HepG2 (cell line): Measurements from ENCODE around the gene SETD1B. TPM values are rescaled to one million over a fixed set of nuclear protein-coding genes. Genes with fewer than 3 reads are reported as not detected.

Experiments used
- ATAC-seq: fragments of 200-7000 bp; cut with Tn5 transposase; 3 replicates; pipeline ENCODE4 v1.9.1; 2020; ENCODE audit warnings: mild to moderate bottlenecking, moderate library complexity
- BruUV-seq: library from RNA; stranded (reverse); fragments of 400-500 nt; replicated peaks from 2 replicates; lab custom pipeline; 2021; lab: Mats Ljungman, UMichigan
- CTCF ChIA-PET: fragments of 300-600 bp; formaldehyde crosslinking; extraction: SDS; loops from one replicate; lab custom pipeline; 2021; ENCODE audit warnings: low total read pairs, inconsistent platforms, low intra/inter-chr PET ratio; lab: Yijun Ruan, JAX
- POLR2A ChIA-PET: fragments of 350-600 bp; sonication (Branson Sonifier 250); formaldehyde crosslinking; loops from one replicate; lab custom pipeline; 2020; ENCODE audit warnings: antibody characterized with exemption, inconsistent platforms; lab: Yijun Ruan, JAX
- DNase-seq: peaks from one replicate; pipeline ENCODE4 v3.0.0-alpha.2; 2015; ENCODE audit warnings: low spot score
- FAIRE-seq: peaks from 3 replicates; lab custom pipeline; 2011; peaks lifted over from hg19 to GRCh38; lab: Jason Lieb, UNC
- H2AFZ ChIP-seq: one replicate; pipeline ENCODE4 v1.6.1; 2011; ENCODE audit warnings: low read length, inconsistent platforms
- H3K27ac ChIP-seq: fragments of 300-600 bp; 3 replicates; pipeline ENCODE4 v1.8.0; 2011; ENCODE audit warnings: mixed run types, mild to moderate bottlenecking, mixed read lengths, low read length, inconsistent platforms; ENCODE audit not compliant: insufficient read depth; ENCODE audit errors: extremely low read length
- H3K27me3 ChIP-seq, 2 experiments: fragments of 200-600 bp in 1 of 2; 2 replicates in 1 of 2; 3 replicates in 1 of 2; pipeline versions ENCODE4 v1.6.0 to v1.8.0; 2011; ENCODE audit warnings: low read length in 2 of 2, mild to moderate bottlenecking in 2 of 2, moderate library complexity in 2 of 2, inconsistent platforms in 1 of 2; ENCODE audit not compliant: insufficient read depth in 2 of 2, control insufficient read depth in 1 of 2
- H3K36me3 ChIP-seq, 2 experiments: fragments of 200-600 bp in 1 of 2; replicated peaks in 1 of 2; 2 replicates in 1 of 2; 3 replicates in 1 of 2; pipeline versions ENCODE4 v1.5.1 to v1.8.0; 2011; ENCODE audit warnings: low read length in 2 of 2, inconsistent platforms in 1 of 2; ENCODE audit not compliant: insufficient read depth in 2 of 2, control insufficient read depth in 1 of 2
- H3K4me1 ChIP-seq: 2 replicates; pipeline ENCODE4 v1.5.1; 2012; ENCODE audit warnings: low read length, inconsistent platforms; ENCODE audit not compliant: insufficient read depth
- H3K4me2 ChIP-seq: 2 replicates; pipeline ENCODE4 v1.6.0; 2011; ENCODE audit warnings: low read depth, low read length, inconsistent platforms
- H3K4me3 ChIP-seq, 3 experiments: fragments of 200-600 bp in 1 of 3; sonication (generic), shearing (Covaris generic) in 1 of 3; replicated peaks in 1 of 3; 2 replicates each; pipeline ENCODE4 v1.5.1; 2011 to 2016; ENCODE audit warnings: low read length in 3 of 3, inconsistent platforms in 2 of 3, low read depth in 2 of 3, mild to moderate bottlenecking in 2 of 3, control low read depth in 1 of 3, mixed read lengths in 1 of 3; ENCODE audit not compliant: insufficient read depth in 1 of 3
- H3K79me2 ChIP-seq: one replicate; pipeline ENCODE4 v1.6.1; 2011; ENCODE audit warnings: low read length, inconsistent platforms; ENCODE audit not compliant: insufficient read depth
- H3K9ac ChIP-seq: 2 replicates; pipeline ENCODE4 v1.6.0; 2011; ENCODE audit warnings: mild to moderate bottlenecking, low read depth, low read length, inconsistent platforms; ENCODE audit not compliant: insufficient read depth
- H3K9me3 ChIP-seq: 2 replicates; pipeline ENCODE4 v1.5.1; 2012; ENCODE audit warnings: mild to moderate bottlenecking, low read length
- H4K20me1 ChIP-seq: 2 replicates; pipeline ENCODE4 v1.6.0; 2011; ENCODE audit warnings: inconsistent platforms, mild to moderate bottlenecking, low read length, moderate library complexity; ENCODE audit not compliant: insufficient read depth
- AKAP8 ChIP-seq: sonication (generic); formaldehyde crosslinking; IDR thresholded peaks from 2 replicates; pipeline ENCODE4 v1.5.1; 2020; ENCODE audit warnings: mild to moderate bottlenecking, missing genetic modification reagents
- BCL6 ChIP-seq: IDR thresholded peaks from 2 replicates; pipeline ENCODE4 v1.6.1; 2016; ENCODE audit warnings: missing genetic modification reagents, missing compliant biosample characterization
- CREM ChIP-seq, 2 experiments: sonication (generic) in 1 of 2; formaldehyde crosslinking in 1 of 2; IDR thresholded peaks; 2 replicates each; pipeline versions ENCODE4 v1.4.0 to v1.6.1; 2016 to 2020; ENCODE audit warnings: antibody characterized with exemption in 1 of 2, mild to moderate bottlenecking in 1 of 2, missing genetic modification reagents in 1 of 2
- DZIP1 ChIP-seq: sonication (generic); formaldehyde crosslinking; IDR thresholded peaks from 2 replicates; pipeline ENCODE4 v1.5.0; 2020; ENCODE audit warnings: mild to moderate bottlenecking, missing genetic modification reagents
- KLF9 ChIP-seq: IDR thresholded peaks from 2 replicates; pipeline ENCODE4 v1.6.1; 2016; ENCODE audit warnings: low read depth
- MED1 ChIP-seq: sonication (generic); formaldehyde crosslinking; IDR thresholded peaks from 2 replicates; pipeline ENCODE4 v1.4.0; 2020; ENCODE audit warnings: missing genetic modification reagents
- MTA1 ChIP-seq: sonication (generic); formaldehyde crosslinking; IDR thresholded peaks from 2 replicates; pipeline ENCODE4 v1.4.0; 2020; ENCODE audit warnings: missing genetic modification reagents, mild to moderate bottlenecking, borderline replicate concordance
- PRMT3 ChIP-seq: sonication (generic); formaldehyde crosslinking; IDR thresholded peaks from 2 replicates; pipeline ENCODE4 v1.8.1; 2022; ENCODE audit warnings: low read depth, mild to moderate bottlenecking, moderate library complexity, missing genetic modification reagents, borderline replicate concordance
- SAFB2 ChIP-seq: sonication (generic); formaldehyde crosslinking; IDR thresholded peaks from 2 replicates; pipeline ENCODE4 v1.5.1; 2020; ENCODE audit warnings: missing genetic modification reagents, low read depth, mild to moderate bottlenecking, borderline replicate concordance
- SKI ChIP-seq: fragments of 450-650 bp; IDR thresholded peaks from one replicate; pipeline ENCODE4 v1.6.1; 2018; ENCODE audit warnings: mild to moderate bottlenecking; ENCODE audit not compliant: partially characterized antibody
- SRY ChIP-seq: sonication (generic); formaldehyde crosslinking; IDR thresholded peaks from 2 replicates; pipeline ENCODE4 v1.8.0; 2022; ENCODE audit warnings: mild to moderate bottlenecking, missing genetic modification reagents
- SUZ12 ChIP-seq: fragments of 150-350 bp; IDR thresholded peaks from 2 replicates; pipeline ENCODE4 v1.6.1; 2014; ENCODE audit warnings: low read depth, low read length
- ZBTB3 ChIP-seq: sonication (generic); formaldehyde crosslinking; IDR thresholded peaks from 2 replicates; pipeline ENCODE4 v1.4.0; 2020; ENCODE audit warnings: low read depth, mild to moderate bottlenecking, moderate library complexity, missing genetic modification reagents, borderline replicate concordance
- ZBTB43 ChIP-seq: sonication (generic); formaldehyde crosslinking; conservative IDR thresholded peaks from 2 replicates; pipeline ENCODE4 v1.4.0; 2020; ENCODE audit warnings: missing genetic modification reagents
- ZBTB7A ChIP-seq: sonication (generic); formaldehyde crosslinking; IDR thresholded peaks from 2 replicates; pipeline ENCODE4 v1.8.0; 2022; ENCODE audit warnings: mild to moderate bottlenecking, missing genetic modification reagents
- ZNF331 ChIP-seq: sonication (generic); formaldehyde crosslinking; IDR thresholded peaks from 2 replicates; pipeline ENCODE4 v1.4.0; 2020; ENCODE audit warnings: missing genetic modification reagents
- ZNF501 ChIP-seq: sonication (generic); formaldehyde crosslinking; IDR thresholded peaks from 2 replicates; pipeline ENCODE4 v1.5.1; 2020; ENCODE audit warnings: mild to moderate bottlenecking, moderate library complexity, missing genetic modification reagents
- ZNF550 ChIP-seq: sonication (generic); formaldehyde crosslinking; IDR thresholded peaks from 2 replicates; pipeline ENCODE4 v1.4.0; 2020; ENCODE audit warnings: mild to moderate bottlenecking, missing genetic modification reagents, borderline replicate concordance
- ZNF558 ChIP-seq: sonication (generic); formaldehyde crosslinking; IDR thresholded peaks from 2 replicates; pipeline ENCODE4 v1.9.0; 2022; ENCODE audit warnings: mild to moderate bottlenecking, missing genetic modification reagents, borderline replicate concordance
- ZNF567 ChIP-seq: sonication (generic); formaldehyde crosslinking; IDR thresholded peaks from 2 replicates; pipeline ENCODE4 v1.8.1; 2023; ENCODE audit warnings: mild to moderate bottlenecking, missing genetic modification reagents, borderline replicate concordance
- ZNF781 ChIP-seq: sonication (generic); formaldehyde crosslinking; IDR thresholded peaks from 2 replicates; pipeline ENCODE4 v1.5.1; 2020; ENCODE audit warnings: borderline replicate concordance, mild to moderate bottlenecking, missing genetic modification reagents; ENCODE audit errors: not compliant biosample characterization
- WGBS: methylation state at CpG from one replicate; pipeline ENCODE4 v1.1.6; 2017; ENCODE audit warnings: low lambda C conversion rate; 5-methylcytosine and 5-hydroxymethylcytosine counted together
- in situ Hi-C: cut with HindIII; loops from 2 replicates; pipeline ENCODE4 v1.10.0; 2017; ENCODE audit warnings: low pct_unique_long_range_greater_than_20kb; ENCODE audit not compliant: extremely low pct_ligation_motif_present
- intact Hi-C: fragments of 100-400 bp; cut with micrococcal nuclease; formaldehyde crosslinking; loops from one replicate; pipeline ENCODE4 v1.10.0; 2022; ENCODE audit not compliant: unreplicated experiment
- polyA plus RNA-seq, 8 experiments: library from polyadenylated mRNA; depleted of rRNA in 3 of 8; stranded (reverse) in 7 of 8; unstranded in 1 of 8; fragments of >200 nt; fragmentation: Illumina TruSeq in 4 of 8; extraction: Trizol in 4 of 8; gene quantifications; 2 replicates each; pipeline versions ENCODE4 v1.2.1 to v1.2.3, GENCODE V29; 2011 to 2016; ENCODE audit warnings: low read depth in 4 of 8, missing spikeins in 1 of 8, mixed read lengths in 1 of 8; ENCODE audit not compliant: insufficient read depth in 1 of 8
- total RNA-seq, 5 experiments: library from RNA; depleted of rRNA; stranded (reverse); fragments of >200 nt; fragmentation: Illumina TruSeq; extraction: Trizol; gene quantifications; 2 replicates each; pipeline ENCODE4 v1.2.3, GENCODE V29; 2016; ENCODE audit warnings: low read depth in 1 of 5

Gene SETD1B
- total and polyA plus RNA-seq, 2 of the 13 experiments (the other 11 are each of a cell fraction or from before 2014, with no cell fraction given), result 1.1 to 1.4 TPM

- WGBS, result 3% methylated on average over 5 of the region's 11 CpGs
- Histone ChIP-seq H3K4me3 (peak overlapping the region in 1 of 3 experiments; percentile 58; a peak in 2 of 6 replicates), H3K9ac (peak overlapping the region; percentile 49; the same call in 1 of the 2 replicates), H4K20me1 (no peaks in the 10 kb centered on the region), H3K4me1 (peaks cover 35% of the 10 kb centered on the region), H3K4me2 (peak overlapping the region; percentile 73), H3K27me3 (no peaks in the 10 kb centered on the region), H3K27ac (peak overlapping the region; percentile 67), H3K79me2 (no peaks in the 10 kb centered on the region), H2AFZ (no peak overlapping the region), H3K36me3 (no peaks in the 10 kb centered on the region), H3K9me3 (no peaks in the 10 kb centered on the region)
- in situ Hi-C loops, result loop anchor here (5.0 kb wide), 1 partner anchor 78 kb away; no protein-coding TSS in a partner anchor
- peak; percentile 91 for ATAC-seq
- ChIA-PET CTCF (interaction anchor here (1.0 kb wide), 1 partner anchor 72 kb away, joined by 3 read pairs; no protein-coding TSS in a partner anchor), POLR2A (interaction anchor here (0.7 to 1.3 kb wide), 5 partner anchors 21 to 77 kb away, joined by 3 to 4 read pairs (median 3); partner anchors contain the start of genes RHOF and TMEM120B)
- DNase-seq, result peak; percentile 77
- FAIRE-seq, result peak; percentile 93
- no TSS peak for BruUV-seq
- intact Hi-C loops, result loop anchor here (5.0 kb wide), 1 partner anchor 58 kb away; the partner anchor contains the start of gene TMEM120B
- TF ChIP-seq SAFB2 (CRISPR knock-in tag) (peak; percentile 42; the same call in 1 of the 2 replicates), ZBTB7A (peak; percentile 58; the same call in 1 of the 2 replicates), DZIP1 (CRISPR knock-in tag) (no peak), KLF9 (CRISPR knock-in tag) (no peak), MTA1 (CRISPR knock-in tag) (peak; percentile 46; the same call in 1 of the 2 replicates), SKI (peak; percentile 85), ZNF781 (CRISPR knock-in tag) (peak; percentile 56), ZNF567 (0 out of 2 replicates have a peak, but pooled peaks have one; percentile 43), ZNF550 (CRISPR knock-in tag) (no peak), PRMT3 (CRISPR knock-in tag) (0 out of 2 replicates have a peak, but pooled peaks have one; percentile 55), CREM (IDR thresholded peaks at IDR 0.05) (peak; percentile 31; the same call in 1 of the 2 replicates), CREM (CRISPR knock-in tag; IDR thresholded peaks at IDR 0.05) (no peak), SRY (CRISPR knock-in tag) (no peak), AKAP8 (CRISPR knock-in tag) (peak; percentile 62; the same call in 1 of the 2 replicates), ZBTB43 (CRISPR knock-in tag) (no peak), BCL6 (CRISPR knock-in tag) (peak; percentile 17; the same call in 1 of the 2 replicates), ZNF558 (no peak), MED1 (0 out of 2 replicates have a peak, but pooled peaks have one; percentile 21), ZNF331 (CRISPR knock-in tag) (no peak), ZBTB3 (0 out of 2 replicates have a peak, but pooled peaks have one; percentile 48), ZNF501 (no peak), SUZ12 (no peak)
Measured at GRCh38 chr12:121769831-121770301, 33.9 kb upstream of the SETD1B start.
